ENCODE measurements around the gene SCARB1.

DNA sequence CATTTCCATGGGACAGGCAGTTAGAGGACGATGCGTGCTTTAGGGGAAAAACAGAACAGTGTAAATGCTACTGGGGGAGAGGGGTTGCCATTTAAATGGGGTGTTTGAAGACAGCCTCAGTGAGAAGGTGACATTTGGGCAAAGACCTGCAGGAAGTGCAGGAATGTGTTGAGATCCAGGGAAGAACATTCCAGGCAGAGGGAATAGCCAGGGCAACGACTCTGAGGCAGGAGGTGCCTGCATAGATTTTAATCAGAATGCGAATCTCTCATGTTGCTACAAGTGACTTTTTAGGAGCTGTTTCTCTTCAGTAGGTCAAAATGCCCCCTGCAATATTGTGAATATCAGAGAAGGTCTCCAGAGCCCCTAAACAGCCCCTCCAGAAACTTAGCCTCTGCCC is 7.6 kb upstream of the SCARB1 start:
- TF ChIP-seq, protein P1, sequence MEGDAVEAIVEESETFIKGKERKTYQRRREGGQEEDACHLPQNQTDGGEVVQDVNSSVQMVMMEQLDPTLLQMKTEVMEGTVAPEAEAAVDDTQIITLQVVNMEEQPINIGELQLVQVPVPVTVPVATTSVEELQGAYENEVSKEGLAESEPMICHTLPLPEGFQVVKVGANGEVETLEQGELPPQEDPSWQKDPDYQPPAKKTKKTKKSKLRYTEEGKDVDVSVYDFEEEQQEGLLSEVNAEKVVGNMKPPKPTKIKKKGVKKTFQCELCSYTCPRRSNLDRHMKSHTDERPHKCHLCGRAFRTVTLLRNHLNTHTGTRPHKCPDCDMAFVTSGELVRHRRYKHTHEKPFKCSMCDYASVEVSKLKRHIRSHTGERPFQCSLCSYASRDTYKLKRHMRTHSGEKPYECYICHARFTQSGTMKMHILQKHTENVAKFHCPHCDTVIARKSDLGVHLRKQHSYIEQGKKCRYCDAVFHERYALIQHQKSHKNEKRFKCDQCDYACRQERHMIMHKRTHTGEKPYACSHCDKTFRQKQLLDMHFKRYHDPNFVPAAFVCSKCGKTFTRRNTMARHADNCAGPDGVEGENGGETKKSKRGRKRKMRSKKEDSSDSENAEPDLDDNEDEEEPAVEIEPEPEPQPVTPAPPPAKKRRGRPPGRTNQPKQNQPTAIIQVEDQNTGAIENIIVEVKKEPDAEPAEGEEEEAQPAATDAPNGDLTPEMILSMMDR (IDR thresholded peaks at IDR 0.05), result no peak
- no peak for TF ChIP-seq EZH2 (IDR thresholded peaks at IDR 0.05)

Measured in neural progenitor cell (in vitro differentiated cells).